GM12872 (cell line): ENCODE data around the gene PRSS8.

Source experiments
- CTCF ChIP-seq: IDR thresholded peaks from 3 replicates; pipeline ENCODE4 v1.5.1; 2011; ENCODE audit warnings: low read depth, mild to moderate bottlenecking, low read length, moderate library complexity; ENCODE audit not compliant: insufficient read depth

The PRSS8 gene

GRCh38 chr16:31087481-31087880, 48.0 kb downstream of the PRSS8 start:
- no peak for TF ChIP-seq CTCF

DNA sequence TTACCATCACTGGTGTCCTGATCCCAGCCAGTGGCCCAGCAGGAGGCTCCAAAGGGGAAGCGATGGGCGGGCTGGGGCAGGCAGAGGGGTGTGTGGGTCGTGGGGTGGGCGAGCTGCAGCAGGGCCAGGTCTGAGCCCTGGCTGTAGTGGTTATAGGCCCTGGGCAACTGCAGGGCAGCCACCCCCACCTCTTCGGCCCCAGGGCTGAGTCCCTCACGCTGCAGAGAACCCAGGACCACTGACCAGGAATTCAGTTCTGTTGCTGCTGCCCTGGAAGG, 49.0 kb downstream of the PRSS8 start:
- no peak for TF ChIP-seq CTCF

DNA sequence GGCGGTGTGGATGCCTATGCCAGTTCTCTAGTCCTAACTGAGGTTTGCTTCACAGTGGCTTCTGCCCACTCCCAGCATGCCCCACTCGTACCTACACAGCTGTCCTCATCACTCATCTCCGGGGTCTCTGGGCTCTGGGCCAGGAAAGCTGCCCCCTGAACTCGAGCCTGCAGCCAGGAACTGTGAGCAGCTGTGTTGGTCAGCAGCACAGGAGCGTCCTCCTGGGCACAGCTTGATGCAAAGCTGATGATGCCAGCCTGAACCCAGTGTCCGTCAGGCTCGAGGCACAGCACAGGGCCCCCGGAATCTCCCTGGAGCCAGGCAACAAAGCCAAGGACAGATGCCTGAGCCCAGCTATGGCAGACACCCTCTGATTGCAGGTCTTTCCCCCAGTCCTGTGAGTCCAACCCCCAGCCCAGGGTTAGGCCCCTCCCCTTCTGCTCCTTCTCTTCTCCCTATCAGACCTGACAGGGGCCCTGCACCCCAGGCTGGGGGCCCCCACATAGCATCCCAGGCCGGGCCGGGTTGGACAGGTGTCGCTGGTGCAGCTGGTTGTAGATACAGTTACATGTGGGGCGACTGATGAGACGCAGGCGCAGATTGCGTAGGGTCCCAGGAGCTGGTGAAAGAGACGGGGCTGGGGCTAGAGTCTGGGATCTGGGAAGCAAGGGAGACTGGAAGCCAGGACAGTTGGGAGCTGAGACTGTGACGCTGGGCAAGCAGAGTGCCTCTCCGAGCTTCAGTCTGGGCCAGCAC, 49.5 kb downstream of the PRSS8 start:
- no peak for TF ChIP-seq CTCF

DNA sequence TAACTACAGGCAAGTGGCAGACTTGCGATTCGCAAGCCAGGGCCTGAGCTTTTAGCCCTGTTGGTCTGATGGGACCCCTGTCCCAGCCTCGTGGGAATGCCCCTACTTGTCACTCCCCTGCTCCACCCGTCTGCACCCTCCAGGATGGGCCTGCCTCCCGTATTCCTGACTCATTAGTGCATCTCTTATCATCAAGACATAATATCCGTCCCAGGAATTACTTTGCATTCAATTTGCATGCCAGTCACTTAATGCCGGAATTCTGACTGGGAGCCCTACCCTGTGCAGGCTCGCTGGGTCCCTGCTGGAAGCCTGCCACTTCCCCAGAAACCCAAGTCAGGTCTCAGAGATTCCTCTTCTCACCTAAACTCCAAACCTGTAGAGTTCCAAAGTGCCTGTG, 50.1 kb downstream of the PRSS8 start:
- no peak for TF ChIP-seq CTCF

DNA sequence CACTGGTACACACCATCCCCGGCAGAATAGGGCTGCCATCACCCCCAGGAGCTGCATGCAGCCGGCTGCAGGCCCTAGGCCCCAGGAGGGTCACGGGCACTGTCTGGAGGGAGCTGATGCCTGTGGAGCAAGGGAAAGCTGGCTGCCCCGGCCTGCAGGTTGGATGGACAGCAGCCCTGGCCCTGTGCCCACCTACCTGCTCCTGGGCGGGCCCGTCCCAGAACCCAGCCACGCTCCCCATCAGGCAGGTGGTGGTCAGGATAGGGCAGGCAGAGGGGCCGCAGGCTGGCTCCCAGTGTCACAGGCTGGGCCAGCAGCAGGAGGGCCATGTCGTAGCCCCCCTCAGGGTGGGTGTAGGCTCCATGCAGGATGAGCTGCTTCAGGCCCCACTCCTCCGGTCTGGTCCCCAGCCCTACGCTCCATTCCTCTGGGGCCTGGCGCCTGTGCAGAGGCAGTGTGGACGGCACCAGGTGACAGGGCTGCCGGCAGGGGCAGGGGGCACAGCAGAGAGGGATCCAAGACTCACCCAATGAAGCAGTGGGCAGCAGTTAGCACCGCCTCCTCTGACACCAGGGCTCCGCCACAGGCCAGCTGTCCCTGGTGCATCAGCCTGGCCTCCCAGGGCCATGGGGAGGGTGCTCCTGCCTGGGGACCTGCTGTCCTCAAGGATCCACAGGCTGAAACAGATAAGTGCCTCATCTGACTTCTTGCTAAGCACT, 50.8 kb downstream of the PRSS8 start:
- no peak for TF ChIP-seq CTCF

GRCh38 chr16:31083981-31084380, 51.5 kb downstream of the PRSS8 start:
- no peak for TF ChIP-seq CTCF

GRCh38 chr16:31083556-31083955, 52.0 kb downstream of the PRSS8 start:
- TF ChIP-seq CTCF: no peak
